Breast epithelium (tissue), 3 donors: ENCODE data around the gene LRCH4.

Source experiments
- CTCF ChIP-seq, 3 donors: fragments of 450-650 bp; IDR thresholded peaks; one replicate each; pipeline ENCODE4 v1.5.1; 2016 to 2017; ENCODE audit warnings: antibody characterized with exemption in 3 of 3, mild to moderate bottlenecking in 3 of 3, moderate library complexity in 3 of 3
- POLR2A ChIP-seq: fragments of 450-650 bp; IDR thresholded peaks from one replicate; pipeline ENCODE4 v1.6.1; 2016; ENCODE audit warnings: antibody characterized with exemption, mild to moderate bottlenecking, moderate library complexity

GRCh38 chr7:100572949-100573675 lies 12.8 kb downstream of the LRCH4 start:
- no peak for TF ChIP-seq CTCF (IDR thresholded peaks at IDR 0.05)
- no peak for TF ChIP-seq POLR2A
